Peyer's patch (tissue), 4 donors: ENCODE data around the gene PACSIN2. TPM values are rescaled to one million over a fixed set of nuclear protein-coding genes. Genes with fewer than 3 reads are reported as not detected.
"Not testable (repeated sequence)": the region's sequence is repeated elsewhere in the genome, so short reads cannot be mapped to it uniquely, and the experiment has no call there.

Experiments
- DNase-seq, 3 donors: peaks; one replicate each; pipeline ENCODE4 v3.0.0-alpha.2; 2017 to 2019
- H3K27ac ChIP-seq, 4 donors: fragments of 200-600 bp; sonication (generic); one replicate each; pipeline ENCODE4 v1.5.1; 2016 to 2019
- H3K27me3 ChIP-seq, 2 donors: fragments of 200-600 bp; sonication (generic); one replicate each; pipeline ENCODE4 v1.5.1; 2019
- H3K36me3 ChIP-seq, 3 donors: fragments of 200-600 bp; sonication (generic); one replicate each; pipeline ENCODE4 v1.5.1; 2016 to 2019
- H3K4me1 ChIP-seq, 4 donors: fragments of 200-600 bp; sonication (generic); one replicate each; pipeline ENCODE4 v1.5.1; 2016 to 2019
- H3K4me3 ChIP-seq, 4 donors: fragments of 200-600 bp; sonication (generic); 1 replicate in 3 of 4; 2 replicates in 1 of 4; pipeline ENCODE4 v1.5.1; 2016 to 2019; ENCODE audit warnings: mild to moderate bottlenecking in 1 of 4
- H3K9me3 ChIP-seq, 4 donors: fragments of 200-600 bp; sonication (generic); one replicate each; pipeline ENCODE4 v1.5.1; 2016 to 2019; ENCODE audit warnings: mild to moderate bottlenecking in 1 of 4
- CTCF ChIP-seq, 6 experiments: fragments of 450-650 bp in 4 of 6; fragments of 200-600 bp in 2 of 6; sonication (generic) in 1 of 6; IDR thresholded peaks; one replicate each; pipeline ENCODE4 v1.5.1; 2017 to 2019; ENCODE audit warnings: antibody characterized with exemption in 6 of 6, mild to moderate bottlenecking in 3 of 6, moderate library complexity in 1 of 6
- POLR2A ChIP-seq, 2 donors: fragments of 450-650 bp; IDR thresholded peaks; one replicate each; pipeline ENCODE4 v1.5.1; 2017; ENCODE audit warnings: antibody characterized with exemption in 2 of 2, mild to moderate bottlenecking in 2 of 2, moderate library complexity in 2 of 2
- total RNA-seq, 4 donors: library from RNA; depleted of rRNA; stranded (reverse); fragments of >200 nt; gene quantifications; one replicate each; pipeline ENCODE4 v1.1.0, GENCODE V29; 2016

PACSIN2 gene
- total RNA-seq, 4 donors from 2014 or later: 58.0 to 149 (median 110) TPM

- TF ChIP-seq POLR2A (IDR thresholded peaks at IDR 0.05) (no peak), CTCF (IDR thresholded peaks at IDR 0.05) (no peak)
- H3K27me3 ChIP-seq: no peaks in the 10 kb centered on the region
- H3K4me3 ChIP-seq: no peak overlapping the region
- peaks cover 0 to 56% (median 8%) of the 10 kb centered on the region in 4 donors for H3K4me1 ChIP-seq
- no peak for DNase-seq
- no peaks in the 10 kb centered on the region for H3K9me3 ChIP-seq
- no peaks in the 10 kb centered on the region for H3K36me3 ChIP-seq
- peak overlapping the region in 1 of 4 donors; percentile 17 for H3K27ac ChIP-seq
Measured at GRCh38 chr22:42926768-42927167, 88.2 kb downstream of the PACSIN2 start.

GRCh38 chr22:42926104-42926503, 88.8 kb downstream of the PACSIN2 start:
- no peak for DNase-seq
- peaks cover 0 to 59% (median 8%) of the 10 kb centered on the region in 4 donors for H3K4me1 ChIP-seq

GRCh38 chr22:42925598-42925997, 89.4 kb downstream of the PACSIN2 start:
- DNase-seq: no peak
- TF ChIP-seq POLR2A (IDR thresholded peaks at IDR 0.05) (no peak), CTCF (IDR thresholded peaks at IDR 0.05) (no peak)
- Histone ChIP-seq H3K36me3 (no peaks in the 10 kb centered on the region), H3K27ac (peak overlapping the region in 2 of 4 donors; percentile 1 to 14), H3K4me1 (peaks cover 0 to 55% (median 6%) of the 10 kb centered on the region in 4 donors), H3K4me3 (no peak overlapping the region), H3K27me3 (no peaks in the 10 kb centered on the region), H3K9me3 (no peaks in the 10 kb centered on the region)

More at GRCh38 chr22:42926104-42926503, 88.8 kb downstream of the PACSIN2 start:
- H3K4me3 ChIP-seq: no peak overlapping the region
- TF ChIP-seq POLR2A (IDR thresholded peaks at IDR 0.05) (no peak), CTCF (IDR thresholded peaks at IDR 0.05) (no peak)
- no peaks in the 10 kb centered on the region for H3K36me3 ChIP-seq
- H3K27me3 ChIP-seq: no peaks in the 10 kb centered on the region
- no peaks in the 10 kb centered on the region for H3K9me3 ChIP-seq
- peak overlapping the region in 2 of 4 donors; percentile 1 to 17 for H3K27ac ChIP-seq

GRCh38 chr22:42925031-42925430, 89.9 kb downstream of the PACSIN2 start:
- H3K4me1 ChIP-seq: peaks cover 0 to 55% (median 4%) of the 10 kb centered on the region in 4 donors

GRCh38 chr22:42924436-42924835, 90.5 kb downstream of the PACSIN2 start:
- H3K27ac ChIP-seq: no peak overlapping the region
- no peaks in the 10 kb centered on the region for H3K27me3 ChIP-seq
- no peak for TF ChIP-seq CTCF (IDR thresholded peaks at IDR 0.05)
- no peak for TF ChIP-seq POLR2A (IDR thresholded peaks at IDR 0.05)
- H3K36me3 ChIP-seq: no peaks in the 10 kb centered on the region
- no peak for DNase-seq
- no peaks in the 10 kb centered on the region for H3K9me3 ChIP-seq
- no peak overlapping the region for H3K4me3 ChIP-seq
- H3K4me1 ChIP-seq: peaks cover 0 to 55% (median 2%) of the 10 kb centered on the region in 4 donors

More at GRCh38 chr22:42925031-42925430, 89.9 kb downstream of the PACSIN2 start:
- not testable (repeated sequence) for H3K4me3 ChIP-seq, H3K36me3 ChIP-seq, H3K27me3 ChIP-seq, H3K9me3 ChIP-seq, DNase-seq
- H3K27ac ChIP-seq: peak overlapping the region in 1 of 4 donors; percentile 14

- peaks cover 0 to 52% (median 2%) of the 10 kb centered on the region in 4 donors for H3K4me1 ChIP-seq
- H3K27ac ChIP-seq: peak overlapping the region in 2 of 4 donors; percentile 24 to 35
- no peak for DNase-seq
Measured at GRCh38 chr22:42922374-42923191, 92.4 kb downstream of the PACSIN2 start.

More at GRCh38 chr22:42922374-42923191, 92.4 kb downstream of the PACSIN2 start:
- Histone ChIP-seq H3K36me3 (no peaks in the 10 kb centered on the region), H3K27me3 (no peaks in the 10 kb centered on the region), H3K9me3 (no peaks in the 10 kb centered on the region), H3K4me3 (no peak overlapping the region)
- no peak for TF ChIP-seq POLR2A (IDR thresholded peaks at IDR 0.05)
- no peak for TF ChIP-seq CTCF (IDR thresholded peaks at IDR 0.05)
